Central memory CD4-positive, alpha-beta T cell (primary cell): ENCODE data around the gene LARP1B.
"Not testable (repeated sequence)": the region's sequence is repeated elsewhere in the genome, so short reads cannot be mapped to it uniquely, and the experiment has no call there.

Experiments used
- DNase-seq: peaks from one replicate; pipeline ENCODE4 v3.0.0; 2022

LARP1B gene

DNA sequence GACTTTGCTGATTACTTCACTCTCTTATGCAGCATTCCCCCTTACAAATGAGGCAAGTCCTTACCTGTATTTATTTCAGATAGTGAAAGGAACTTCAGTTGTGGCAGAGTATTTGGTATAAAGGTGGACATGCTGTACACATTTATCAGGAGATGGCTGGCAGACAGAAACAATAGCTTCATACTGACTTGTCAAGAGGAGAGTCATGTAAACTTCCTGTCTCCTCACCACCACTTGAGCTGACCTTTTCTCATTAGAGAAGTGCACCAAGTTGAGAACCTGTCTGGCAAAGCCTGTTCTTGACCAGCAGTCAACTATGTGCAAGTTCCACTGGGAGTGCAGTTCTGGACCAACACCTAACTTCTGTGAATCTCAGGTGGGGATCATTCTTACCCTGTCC is 80.8 kb downstream of the LARP1B start:
- DNase-seq: no peak

DNA sequence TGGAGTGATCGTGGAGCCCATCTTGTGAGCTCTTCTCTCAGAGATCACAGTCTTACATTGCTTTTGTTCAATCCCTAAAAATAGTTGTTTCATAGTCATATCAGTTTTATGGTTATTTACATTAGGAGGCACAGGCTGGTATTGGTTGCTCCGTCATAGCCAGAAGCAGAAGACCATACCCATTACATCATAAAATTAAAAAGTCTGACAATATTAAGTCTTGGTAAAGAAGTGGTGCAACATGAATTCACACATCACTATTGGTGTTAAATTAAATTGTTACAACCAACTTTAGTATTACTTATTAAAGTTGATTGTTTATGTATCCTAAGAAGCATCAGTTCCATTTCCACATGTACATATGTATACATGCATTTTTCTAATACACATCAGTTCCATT is 84.6 kb downstream of the LARP1B start:
- DNase-seq: no peak

DNA sequence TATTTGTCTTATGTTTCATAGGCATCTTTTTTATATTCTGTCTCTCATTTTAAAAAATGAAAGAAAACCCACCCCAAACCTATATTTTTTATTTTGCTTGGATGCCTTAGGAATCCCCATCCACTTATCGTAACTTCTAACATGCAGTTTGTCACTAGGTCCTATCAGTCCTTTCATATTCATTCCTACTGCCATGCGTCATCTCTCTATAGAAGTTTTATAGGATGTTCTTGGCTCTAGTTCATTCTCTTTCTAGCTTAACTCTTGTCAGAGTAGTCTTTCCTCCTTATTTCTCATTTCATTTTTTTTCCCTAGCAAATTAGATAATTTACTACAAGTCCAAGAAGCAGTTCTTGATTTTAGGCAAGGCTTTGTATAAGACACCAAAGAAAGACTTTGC is 92.7 kb downstream of the LARP1B start:
- no peak for DNase-seq

DNA sequence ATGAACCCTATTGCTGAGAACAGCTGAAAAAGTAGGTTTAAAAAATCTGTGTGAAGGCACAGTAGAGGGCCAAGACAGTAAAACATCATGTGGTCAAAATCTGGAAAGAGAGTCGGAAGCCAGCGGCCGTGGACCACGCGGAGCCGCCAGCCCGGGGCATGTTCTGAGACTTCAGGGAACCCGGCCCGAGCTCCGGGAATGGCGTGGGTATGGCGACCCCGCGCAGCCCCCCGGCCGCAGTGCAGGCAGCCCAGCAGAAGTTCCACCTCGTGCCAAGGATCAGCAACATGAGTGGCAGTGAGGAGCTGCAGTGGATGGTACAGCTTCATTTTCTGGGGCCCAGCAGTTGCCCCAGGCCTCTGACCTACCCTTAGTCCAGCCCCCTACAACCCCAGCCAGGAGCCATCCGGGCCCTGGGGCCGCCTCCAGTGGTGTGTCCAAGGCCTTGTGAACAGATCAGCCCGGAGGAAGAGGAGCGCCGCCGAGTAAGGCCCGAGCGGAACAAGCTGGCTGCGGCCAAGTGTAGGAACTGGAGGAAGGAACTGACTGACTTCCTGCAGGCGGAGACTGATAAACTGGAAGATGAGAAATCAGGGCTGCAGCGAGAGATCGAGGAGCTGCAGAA is 94.2 kb downstream of the LARP1B start:
- DNase-seq: no peak

DNA sequence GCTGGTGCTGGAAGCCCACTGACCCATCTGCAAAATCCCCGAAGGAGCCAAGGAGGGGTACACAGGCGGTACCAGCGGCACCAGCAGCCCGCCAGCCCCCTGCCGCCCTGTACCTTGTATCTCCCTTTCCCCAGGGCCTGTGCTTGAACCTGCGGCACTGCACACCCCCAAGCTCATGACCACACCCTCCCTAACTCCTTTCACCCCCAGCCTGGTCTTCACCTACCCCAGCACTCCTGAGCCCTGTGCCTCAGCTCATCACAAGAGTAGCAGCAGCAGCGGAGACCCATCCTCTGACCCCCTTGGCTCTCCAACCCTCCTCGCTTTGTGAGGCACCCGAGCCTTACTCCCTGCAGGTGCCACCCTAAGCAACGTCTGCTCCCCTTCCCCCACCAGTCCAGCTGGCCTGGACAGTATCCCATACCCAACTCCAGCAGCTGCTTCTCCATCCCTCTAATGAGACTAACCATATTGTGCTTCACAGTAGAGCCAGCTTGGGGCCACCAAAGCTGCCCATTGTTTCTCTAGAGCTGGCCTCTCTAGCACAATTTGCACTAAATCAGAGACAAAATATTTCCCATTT is 94.9 kb downstream of the LARP1B start:
- no peak for DNase-seq

DNA sequence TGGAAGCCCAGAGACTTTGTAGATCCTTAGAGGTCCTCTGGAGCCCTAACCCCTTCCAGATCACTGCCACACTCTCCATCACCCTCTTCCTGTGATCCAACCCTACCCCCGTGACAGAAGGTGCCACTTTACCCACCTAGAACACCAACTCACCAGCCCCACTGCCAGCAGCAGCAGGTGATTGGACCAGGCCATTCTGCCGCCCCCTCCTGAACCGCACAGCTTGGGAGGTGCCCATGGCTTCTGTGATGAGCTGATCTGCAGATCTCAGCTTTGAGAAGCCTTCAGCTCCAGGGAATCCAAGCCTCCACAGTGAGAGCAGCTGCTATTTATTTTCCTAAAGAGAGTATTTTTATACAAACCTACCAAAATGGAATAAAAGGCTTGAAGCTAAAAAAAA is 95.4 kb downstream of the LARP1B start:
- DNase-seq: not testable (repeated sequence)

GRCh38 chr4:128158894-128159293 is 97.8 kb downstream of the LARP1B start:
- DNase-seq: no peak

DNA sequence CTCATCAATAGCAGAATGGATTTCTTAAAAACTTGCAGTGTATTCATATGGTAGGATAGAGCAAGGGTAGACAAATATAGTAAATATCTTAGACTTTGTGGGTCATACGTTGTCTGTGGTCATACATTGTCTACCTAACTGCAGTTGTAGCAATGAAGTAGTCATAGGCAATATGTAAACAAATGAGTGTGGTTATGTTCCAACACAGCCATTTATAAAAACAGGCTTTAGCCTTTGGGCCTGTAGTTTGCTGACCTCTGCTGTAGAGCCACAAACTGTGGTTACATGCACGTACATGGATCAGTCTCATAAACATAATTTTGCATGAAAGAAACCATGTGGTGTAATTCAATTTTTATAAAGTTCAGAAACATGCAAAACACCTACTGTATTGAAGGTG is 98.9 kb downstream of the LARP1B start:
- DNase-seq: no peak

DNA sequence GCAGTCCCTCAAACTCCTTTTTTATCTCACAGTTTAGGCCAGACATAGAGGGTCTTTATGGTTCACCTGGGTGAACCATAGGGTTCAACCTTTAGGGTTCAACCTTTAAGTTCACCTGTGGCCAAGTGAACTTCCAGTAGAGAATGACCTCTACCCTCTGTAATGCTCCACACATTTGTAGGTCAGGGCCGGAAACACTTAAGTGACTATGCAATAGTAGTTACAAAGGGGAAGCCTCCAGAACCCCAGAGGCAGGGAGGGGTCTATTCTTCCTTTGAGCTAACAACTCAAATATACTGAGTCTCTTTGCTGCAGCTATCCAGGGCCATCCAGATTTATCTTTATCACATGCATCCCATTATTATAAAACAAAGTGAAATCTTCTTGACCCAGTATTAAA is 100.0 kb downstream of the LARP1B start:
- DNase-seq: no peak

DNA sequence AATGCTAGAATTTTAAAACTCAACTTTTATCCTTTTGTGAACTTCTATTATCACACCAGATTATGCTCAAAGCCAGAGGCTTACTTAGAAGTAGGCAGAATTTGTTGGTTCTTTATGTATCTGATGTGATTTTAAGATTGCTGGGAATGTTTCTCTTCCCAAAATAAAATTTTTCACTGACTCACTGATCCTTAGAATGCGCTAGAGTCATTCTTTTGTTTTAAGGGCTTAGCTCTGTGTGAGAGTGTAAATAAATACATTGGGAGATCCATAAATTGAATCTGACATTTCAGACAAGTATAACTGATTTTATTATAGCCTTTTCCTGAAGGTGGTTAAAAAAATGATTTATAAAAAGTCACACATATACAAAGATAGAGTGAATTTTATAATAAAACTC is 101.3 kb downstream of the LARP1B start:
- no peak for DNase-seq

DNA sequence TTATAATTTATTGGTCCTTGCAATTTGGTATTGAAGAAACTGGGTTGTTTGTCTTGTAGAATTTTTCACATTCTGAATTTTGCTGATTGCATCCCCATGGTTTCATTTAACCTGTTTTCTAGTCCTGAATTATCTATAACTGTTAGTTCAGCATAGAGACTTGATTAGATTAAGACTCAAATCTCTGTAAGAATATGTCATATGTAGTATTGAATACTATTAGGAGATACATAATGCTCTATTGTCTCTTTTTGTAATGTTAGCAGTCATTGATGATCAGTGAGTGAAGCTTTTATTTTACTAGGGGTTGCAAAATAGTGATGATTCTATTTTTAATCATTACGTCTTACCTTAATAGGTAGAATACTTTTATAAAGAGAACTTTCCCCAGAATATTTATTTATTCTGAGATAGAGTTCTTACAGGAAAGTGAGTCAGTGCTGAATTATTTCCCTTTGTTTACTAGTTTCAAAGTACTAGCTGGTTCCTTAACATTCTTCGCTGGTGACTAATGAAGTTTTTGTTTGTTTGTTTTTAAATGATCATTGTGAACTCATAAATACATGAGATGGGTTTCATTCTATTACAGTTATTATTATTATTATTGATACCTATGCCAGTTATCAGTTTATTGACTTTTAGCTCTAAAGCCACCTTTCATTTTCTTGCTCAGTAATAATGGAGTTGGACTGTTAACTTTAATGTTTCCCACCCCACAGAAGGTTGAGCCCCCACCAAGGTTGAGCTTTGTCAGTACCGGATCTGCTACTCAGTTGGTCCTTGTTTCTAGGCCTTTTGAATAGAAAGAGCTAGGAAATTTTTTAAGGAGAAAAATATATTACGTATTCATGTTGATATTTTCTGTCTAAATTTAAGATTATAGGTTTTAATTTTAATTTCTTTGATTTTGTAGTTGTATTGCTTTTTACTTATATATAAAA is 102.3 kb downstream of the LARP1B start:
- DNase-seq: no peak

DNA sequence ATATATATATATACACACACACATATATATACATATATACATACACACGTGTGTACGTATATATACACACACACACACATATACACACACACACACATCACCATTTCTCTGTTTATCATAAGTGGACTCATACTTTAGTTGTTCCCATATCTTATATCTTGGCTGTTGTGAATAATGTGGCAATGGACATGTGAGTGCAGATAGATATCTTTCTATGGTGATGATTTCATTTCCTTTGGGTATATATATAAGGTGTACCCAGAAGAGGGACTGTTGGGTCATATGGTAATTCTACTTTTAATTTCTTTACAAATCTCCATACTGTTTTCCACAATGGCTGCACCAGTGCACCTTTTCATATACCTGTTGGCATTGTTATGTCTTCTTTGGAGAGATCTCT is 105.9 kb downstream of the LARP1B start:
- no peak for DNase-seq

DNA sequence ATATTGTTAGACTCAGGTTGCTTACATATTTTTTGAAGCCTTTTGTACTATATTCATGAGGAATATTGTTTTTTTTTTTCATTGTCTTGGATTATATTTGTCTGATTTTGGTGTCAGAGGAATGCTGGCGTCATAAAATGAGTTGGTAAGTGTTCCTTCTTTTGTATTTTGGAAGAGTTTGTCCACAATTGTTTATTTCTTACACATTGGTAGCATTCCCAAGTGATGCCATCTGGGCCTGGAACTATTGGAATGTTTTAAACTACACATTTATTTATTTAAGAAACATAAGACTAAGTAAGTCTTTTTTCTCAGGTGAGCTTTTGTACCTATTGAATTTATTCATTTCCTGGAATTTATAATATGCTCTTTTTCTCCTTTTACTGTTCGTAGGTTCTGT is 107.6 kb downstream of the LARP1B start:
- no peak for DNase-seq

- DNase-seq: no peak
Measured at GRCh38 chr4:128169245-128169644, 108.1 kb downstream of the LARP1B start.

DNA sequence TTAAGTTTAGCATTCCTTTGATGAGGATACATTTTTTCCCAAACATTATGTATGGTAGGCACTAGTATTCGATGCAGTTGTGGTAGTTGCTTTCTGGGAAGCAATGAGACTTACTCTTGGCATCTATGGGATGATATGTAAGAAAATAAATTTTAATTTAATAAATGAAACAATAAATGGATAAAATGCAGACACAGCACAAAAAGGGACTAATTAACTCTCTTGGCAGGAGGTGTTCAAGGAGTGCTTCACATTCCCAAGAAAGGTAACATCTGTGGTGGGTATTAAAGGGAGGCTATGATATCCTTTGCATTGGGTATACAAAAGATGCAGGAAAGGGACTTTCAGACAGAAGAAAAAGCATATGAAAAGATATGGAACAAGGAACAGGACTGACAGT is 115.5 kb downstream of the LARP1B start:
- no peak for DNase-seq

DNA sequence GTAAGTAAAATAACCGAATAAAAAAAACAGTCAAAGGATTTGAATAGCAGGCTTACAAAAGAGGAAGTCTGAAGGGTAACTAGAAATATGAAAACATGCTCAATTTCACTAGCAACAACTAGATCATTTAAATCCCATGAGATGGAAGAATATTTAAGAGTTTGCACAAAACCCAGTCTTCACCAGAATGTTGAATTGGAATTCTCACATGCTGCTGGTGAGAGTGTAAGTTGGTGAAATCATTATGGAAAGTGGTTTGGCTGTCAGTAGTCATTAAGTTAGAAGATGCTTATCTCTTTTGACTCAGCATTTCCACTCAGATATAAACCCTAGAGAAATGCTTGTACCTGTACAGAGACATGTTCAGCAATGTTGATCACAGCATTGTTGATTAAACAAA is 116.4 kb downstream of the LARP1B start:
- DNase-seq: no peak

GRCh38 chr4:128186623-128187022 is 125.5 kb downstream of the LARP1B start:
- DNase-seq: no peak

DNA sequence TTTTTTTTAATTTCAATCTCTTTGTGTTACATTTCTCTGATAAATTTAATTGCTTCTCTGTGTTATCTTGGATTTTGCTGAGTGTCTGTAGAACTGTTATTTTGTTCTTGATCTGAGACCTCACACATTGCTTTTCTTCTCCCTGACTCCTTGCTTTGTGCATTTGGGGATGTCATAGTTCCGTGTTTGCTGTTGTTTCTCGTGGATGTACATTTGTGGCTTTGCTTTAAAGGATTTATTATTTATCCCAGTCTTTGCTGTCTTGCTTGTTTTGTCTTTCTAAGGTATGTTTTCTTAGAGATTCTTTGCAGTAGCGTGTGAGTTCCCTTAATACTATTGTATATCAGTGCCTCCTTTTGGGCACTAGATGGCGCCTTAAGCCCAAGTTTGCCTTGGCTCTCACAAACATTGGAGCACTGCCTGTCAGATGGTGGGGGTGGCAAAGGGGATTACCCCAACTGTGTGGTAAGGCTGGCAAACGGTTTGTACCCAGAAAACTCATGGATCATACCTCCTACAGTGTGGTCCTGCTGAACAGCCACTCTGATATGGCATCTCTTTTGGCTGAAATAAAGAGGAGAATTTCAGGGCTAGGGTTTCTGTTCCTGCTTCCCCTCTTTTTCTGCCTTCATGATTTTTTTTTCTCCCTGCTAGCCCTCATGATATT is 130.1 kb downstream of the LARP1B start:
- peak; percentile 50 for DNase-seq

DNA sequence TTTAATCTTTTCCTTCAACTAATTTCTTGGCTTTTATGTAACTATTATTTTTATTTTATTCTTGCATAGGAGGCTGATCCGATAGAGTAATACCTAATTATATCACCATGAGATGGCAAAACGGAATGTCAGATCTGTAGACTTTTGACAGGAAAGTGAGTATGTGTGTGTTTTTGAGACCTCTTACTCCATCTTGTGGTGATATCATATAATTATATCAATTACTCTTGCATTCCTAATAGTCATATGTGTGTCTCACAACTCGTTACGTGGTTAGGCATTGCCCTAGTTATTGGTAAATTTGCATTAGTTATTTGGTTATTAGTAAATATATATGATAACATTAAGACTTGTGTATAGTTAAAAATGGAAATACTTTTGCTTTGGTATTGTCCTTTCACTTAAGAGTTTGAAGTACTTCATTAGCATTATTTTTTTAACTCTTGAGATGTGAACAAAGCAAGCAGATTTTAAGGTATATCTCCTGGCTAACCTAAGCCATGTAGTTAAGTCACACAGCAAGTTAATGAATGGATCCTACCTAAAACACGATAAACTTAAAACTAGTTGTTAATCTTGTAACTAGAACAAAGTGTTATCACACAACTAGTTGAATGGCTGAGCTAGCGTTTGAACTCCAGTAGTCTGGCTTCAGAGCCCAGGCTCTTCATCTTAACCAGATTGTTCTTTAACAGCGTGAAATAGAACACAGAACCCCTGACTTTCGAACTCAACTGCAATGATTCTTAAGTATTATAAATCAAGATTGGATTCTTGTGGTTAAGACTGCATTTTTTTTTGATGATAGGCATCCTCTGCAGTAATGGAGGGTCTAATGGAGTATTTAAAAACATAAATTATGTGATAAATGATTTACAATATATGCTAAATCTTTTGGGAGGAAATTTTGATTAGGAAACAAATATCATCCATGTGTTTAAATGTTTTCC is 159.4 kb downstream of the LARP1B start:
- DNase-seq: no peak

- no peak for DNase-seq
Measured at GRCh38 chr4:128221586-128221985, 160.5 kb downstream of the LARP1B start.

DNA sequence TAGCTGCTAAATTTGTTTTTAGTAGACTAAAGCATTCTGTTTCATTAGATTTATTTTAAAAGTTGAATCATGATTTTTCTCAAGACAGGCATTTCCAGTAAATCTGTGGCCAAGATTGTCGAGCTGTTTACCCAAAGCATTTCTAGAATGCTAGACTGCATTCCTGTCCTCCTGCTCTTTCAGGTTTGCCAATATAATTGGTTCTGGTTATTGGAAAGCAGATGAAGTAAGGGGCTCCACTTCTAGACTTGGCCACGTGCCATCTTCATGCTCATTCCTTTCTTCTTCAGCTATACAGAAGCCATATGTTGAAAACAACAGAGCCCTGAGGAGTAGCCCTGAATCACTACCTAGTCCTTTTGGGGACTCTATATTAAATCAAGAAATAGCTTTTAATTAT is 164.0 kb downstream of the LARP1B start:
- DNase-seq: no peak

GRCh38 chr4:128227991-128228571 is 167.0 kb downstream of the LARP1B start:
- DNase-seq: no peak
